KMS-11 (cell line): ENCODE results near the gene NEXN.

Experiments
- H2AFZ ChIP-seq: fragments of 200-600 bp; sonication (generic); 2 replicates; pipeline ENCODE4 v1.6.1; 2016; ENCODE audit warnings: antibody characterized with exemption, mixed run types, low read depth
- H3K27ac ChIP-seq: fragments of 200-600 bp; sonication (generic); 2 replicates; pipeline ENCODE4 v1.6.1; 2016; ENCODE audit warnings: mild to moderate bottlenecking, mixed run types
- H3K27me3 ChIP-seq: fragments of 200-600 bp; sonication (generic); 2 replicates; pipeline ENCODE4 v1.6.1; 2017; ENCODE audit warnings: mild to moderate bottlenecking, low read depth, mixed run types, moderate library complexity; ENCODE audit not compliant: insufficient read depth
- H3K36me3 ChIP-seq: fragments of 200-600 bp; sonication (generic); 2 replicates; pipeline ENCODE4 v1.6.1; 2017; ENCODE audit warnings: mild to moderate bottlenecking, mixed run types; ENCODE audit not compliant: insufficient read depth
- H3K4me1 ChIP-seq: fragments of 200-600 bp; sonication (generic); 2 replicates; pipeline ENCODE4 v1.6.1; 2016; ENCODE audit warnings: mild to moderate bottlenecking, low read depth, mixed run types; ENCODE audit not compliant: poor library complexity, severe bottlenecking
- H3K4me2 ChIP-seq: fragments of 200-600 bp; sonication (generic); 2 replicates; pipeline ENCODE4 v1.7.0; 2016; ENCODE audit warnings: mild to moderate bottlenecking, mixed run types
- H3K4me3 ChIP-seq: fragments of 200-600 bp; sonication (generic); IDR thresholded peaks from 2 replicates; pipeline ENCODE4 v1.6.1; 2017; ENCODE audit warnings: low read depth, low read length, mixed read lengths; ENCODE audit not compliant: insufficient read depth
- H3K79me2 ChIP-seq: fragments of 200-600 bp; sonication (generic); 2 replicates; pipeline ENCODE4 v1.6.1; 2016; ENCODE audit warnings: low read depth, mixed run types; ENCODE audit not compliant: insufficient read depth
- H3K9ac ChIP-seq: fragments of 200-600 bp; sonication (generic); 2 replicates; pipeline ENCODE4 v1.6.1; 2016; ENCODE audit warnings: mild to moderate bottlenecking, mixed run types
- H4K20me1 ChIP-seq: fragments of 200-600 bp; sonication (generic); 2 replicates; pipeline ENCODE4 v1.6.1; 2016; ENCODE audit warnings: mild to moderate bottlenecking, mixed run types; ENCODE audit not compliant: insufficient read depth
- TF ChIP-seq, protein P1 (sequence below): fragments of 200-600 bp; sonication (generic); conservative IDR thresholded peaks from 2 replicates; pipeline ENCODE4 v1.6.1; 2017; ENCODE audit warnings: low read depth, mild to moderate bottlenecking, antibody characterized with exemption, low read length, moderate library complexity, mixed read lengths

Gene NEXN

DNA sequence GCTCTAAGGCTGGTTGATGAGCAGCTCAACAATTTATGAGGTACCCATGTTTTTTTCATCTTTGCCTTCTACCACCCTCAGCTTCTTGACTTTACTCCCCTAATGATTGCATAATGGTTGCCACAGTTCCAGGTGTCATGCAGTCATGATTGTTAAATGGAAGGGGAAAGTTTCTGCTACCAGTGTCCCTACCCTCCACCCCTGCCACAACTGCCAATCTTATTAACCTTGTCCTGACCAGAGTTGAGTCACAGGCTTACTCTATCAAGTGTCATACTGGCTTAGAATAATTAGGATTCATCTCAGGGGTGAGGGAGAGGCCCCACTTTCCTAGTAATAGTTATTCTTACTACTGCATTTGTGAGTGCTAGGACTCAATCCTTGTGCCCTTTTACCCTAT is 98.4 kb downstream of the NEXN start:
- H3K4me3 ChIP-seq, result no peak overlapping the region
- no peaks in the 10 kb centered on the region for H3K4me1 ChIP-seq
- no peaks in the 10 kb centered on the region for H4K20me1 ChIP-seq
- no peaks in the 10 kb centered on the region for H3K27me3 ChIP-seq
- no peak overlapping the region for H3K27ac ChIP-seq
- TF ChIP-seq, protein P1, sequence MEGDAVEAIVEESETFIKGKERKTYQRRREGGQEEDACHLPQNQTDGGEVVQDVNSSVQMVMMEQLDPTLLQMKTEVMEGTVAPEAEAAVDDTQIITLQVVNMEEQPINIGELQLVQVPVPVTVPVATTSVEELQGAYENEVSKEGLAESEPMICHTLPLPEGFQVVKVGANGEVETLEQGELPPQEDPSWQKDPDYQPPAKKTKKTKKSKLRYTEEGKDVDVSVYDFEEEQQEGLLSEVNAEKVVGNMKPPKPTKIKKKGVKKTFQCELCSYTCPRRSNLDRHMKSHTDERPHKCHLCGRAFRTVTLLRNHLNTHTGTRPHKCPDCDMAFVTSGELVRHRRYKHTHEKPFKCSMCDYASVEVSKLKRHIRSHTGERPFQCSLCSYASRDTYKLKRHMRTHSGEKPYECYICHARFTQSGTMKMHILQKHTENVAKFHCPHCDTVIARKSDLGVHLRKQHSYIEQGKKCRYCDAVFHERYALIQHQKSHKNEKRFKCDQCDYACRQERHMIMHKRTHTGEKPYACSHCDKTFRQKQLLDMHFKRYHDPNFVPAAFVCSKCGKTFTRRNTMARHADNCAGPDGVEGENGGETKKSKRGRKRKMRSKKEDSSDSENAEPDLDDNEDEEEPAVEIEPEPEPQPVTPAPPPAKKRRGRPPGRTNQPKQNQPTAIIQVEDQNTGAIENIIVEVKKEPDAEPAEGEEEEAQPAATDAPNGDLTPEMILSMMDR, result no peak
- no peak overlapping the region for H2AFZ ChIP-seq
- H3K36me3 ChIP-seq, result no peaks in the 10 kb centered on the region
- H3K4me2 ChIP-seq, result no peak overlapping the region
- no peaks in the 10 kb centered on the region; the same call in 1 of the 2 replicates for H3K79me2 ChIP-seq
- H3K9ac ChIP-seq, result no peak overlapping the region

DNA sequence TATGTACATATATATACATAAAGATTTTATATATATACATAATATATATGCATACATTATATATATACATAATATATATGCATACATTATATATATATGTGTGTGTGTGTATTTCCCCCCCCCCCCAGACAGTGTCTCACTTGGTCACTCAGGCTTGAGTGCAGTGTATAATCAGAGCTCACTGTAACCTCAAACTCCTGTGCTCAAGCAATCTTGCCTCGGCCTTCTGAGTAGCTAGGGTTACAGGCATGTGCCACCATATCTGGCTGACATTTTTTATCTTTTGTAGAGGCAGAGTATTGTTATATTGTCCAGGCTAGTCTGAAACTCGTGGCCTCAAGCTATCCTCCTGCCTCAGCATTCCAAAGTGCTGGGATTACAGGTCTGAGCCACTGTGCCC is 99.5 kb downstream of the NEXN start:
- H3K79me2 ChIP-seq, result no peaks in the 10 kb centered on the region
- no peak overlapping the region for H3K4me2 ChIP-seq
- no peak overlapping the region for H3K4me3 ChIP-seq
- no peaks in the 10 kb centered on the region for H3K36me3 ChIP-seq
- no peaks in the 10 kb centered on the region for H4K20me1 ChIP-seq
- no peak overlapping the region for H3K9ac ChIP-seq
- H2AFZ ChIP-seq, result no peak overlapping the region
- H3K27ac ChIP-seq, result no peak overlapping the region
- H3K27me3 ChIP-seq, result no peaks in the 10 kb centered on the region
- TF ChIP-seq, protein P1, result no peak
- H3K4me1 ChIP-seq, result no peaks in the 10 kb centered on the region

DNA sequence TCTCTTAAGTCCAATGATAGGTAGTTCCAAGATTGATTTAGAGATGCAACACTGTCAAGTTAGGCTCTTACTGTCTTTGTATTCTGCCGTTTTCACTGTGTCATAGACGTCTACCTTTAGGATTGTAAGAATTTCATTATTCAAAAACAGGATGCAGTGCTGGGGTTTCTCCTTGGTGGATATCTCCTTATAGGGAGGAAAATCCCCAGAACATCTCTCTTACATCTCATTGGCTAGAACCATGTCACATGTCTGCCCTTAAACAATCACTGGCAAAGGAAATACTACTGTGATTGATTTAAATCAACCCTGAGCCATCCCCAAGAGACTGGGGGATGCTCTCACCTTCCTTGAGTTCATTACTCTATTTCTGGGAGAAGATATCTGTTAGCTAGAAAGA is 101.3 kb downstream of the NEXN start:
- TF ChIP-seq, protein P1, result no peak
- no peak overlapping the region for H3K4me3 ChIP-seq
- no peak overlapping the region for H2AFZ ChIP-seq
- H4K20me1 ChIP-seq, result no peaks in the 10 kb centered on the region
- no peaks in the 10 kb centered on the region for H3K27me3 ChIP-seq
- no peak overlapping the region for H3K27ac ChIP-seq
- no peak overlapping the region for H3K4me2 ChIP-seq
- H3K9ac ChIP-seq, result no peak overlapping the region
- H3K79me2 ChIP-seq, result no peaks in the 10 kb centered on the region
- no peaks in the 10 kb centered on the region for H3K36me3 ChIP-seq
- H3K4me1 ChIP-seq, result no peaks in the 10 kb centered on the region

DNA sequence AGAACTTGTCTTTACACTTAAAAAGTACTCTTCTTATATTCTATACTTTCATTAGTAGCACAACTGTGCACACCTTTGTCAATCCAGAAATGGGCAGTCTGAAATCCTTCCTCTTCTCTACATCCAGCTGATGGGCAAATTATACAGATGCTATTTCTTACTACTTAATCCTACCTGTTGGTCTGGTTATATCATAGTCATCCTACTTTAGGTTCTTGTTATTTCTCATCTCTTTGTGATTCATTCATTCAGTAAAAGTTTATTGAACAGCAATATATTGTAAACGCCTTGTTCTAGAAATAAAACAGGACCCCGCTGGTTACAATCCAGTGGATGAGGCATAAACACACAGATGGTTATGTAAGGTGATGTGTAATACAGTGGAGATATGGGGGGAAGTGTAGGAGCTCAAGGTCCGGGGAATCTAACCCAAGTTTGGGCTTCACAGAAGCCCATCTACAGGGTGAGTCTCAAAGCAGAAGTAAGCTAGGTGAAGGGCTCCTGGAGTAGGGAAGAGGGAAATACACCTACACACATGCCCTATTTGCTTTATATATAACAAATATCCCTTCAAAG is 102.3 kb downstream of the NEXN start:
- no peaks in the 10 kb centered on the region for H3K79me2 ChIP-seq
- no peaks in the 10 kb centered on the region for H3K4me1 ChIP-seq
- no peaks in the 10 kb centered on the region for H3K36me3 ChIP-seq
- no peak overlapping the region for H3K9ac ChIP-seq
- H3K27ac ChIP-seq, result no peak overlapping the region
- H4K20me1 ChIP-seq, result no peaks in the 10 kb centered on the region
- H2AFZ ChIP-seq, result no peak overlapping the region
- TF ChIP-seq, protein P1, result no peak
- H3K4me2 ChIP-seq, result no peak overlapping the region
- no peak overlapping the region for H3K4me3 ChIP-seq
- H3K27me3 ChIP-seq, result no peaks in the 10 kb centered on the region
